CD4-positive, alpha-beta memory T cell (primary cell): Measurements from ENCODE around the gene SERPINA4. TPM values are rescaled to one million over a fixed set of nuclear protein-coding genes. Genes with fewer than 3 reads are reported as not detected.

Source experiments
- CTCF ChIA-PET: fragments of 350-600 bp; sonication (Branson Sonifier 250); formaldehyde crosslinking; loops from one replicate; lab custom pipeline; 2021; ENCODE audit warnings: inconsistent platforms; ENCODE audit not compliant: partially characterized antibody; lab: Charles Lee
- POLR2A ChIA-PET: fragments of 350-600 bp; sonication (Branson Sonifier 250); formaldehyde crosslinking; loops from one replicate; lab custom pipeline; 2021; ENCODE audit not compliant: partially characterized antibody; lab: Charles Lee
- DNase-seq, 5 donors: peaks; one replicate each; pipeline versions ENCODE4 v3.0.0 to v3.0.0-alpha.2; 2020 to 2022; ENCODE audit warnings: mixed read lengths in 1 of 5
- H3K27ac ChIP-seq: one replicate; pipeline ENCODE4 v1.7.0; 2013; ENCODE audit warnings: low read depth, low read length
- H3K27me3 ChIP-seq: 2 replicates; pipeline ENCODE4 v1.7.0; 2013; ENCODE audit warnings: mild to moderate bottlenecking, low read length, moderate library complexity; ENCODE audit not compliant: insufficient read depth
- H3K36me3 ChIP-seq: 2 replicates; pipeline ENCODE4 v1.7.0; 2013; ENCODE audit warnings: mild to moderate bottlenecking, low read length, moderate library complexity; ENCODE audit not compliant: insufficient read depth
- H3K4me1 ChIP-seq: 2 replicates; pipeline ENCODE4 v1.7.0; 2013; ENCODE audit warnings: mild to moderate bottlenecking, low read length, moderate library complexity; ENCODE audit not compliant: insufficient read depth
- H3K4me3 ChIP-seq, 2 donors: one replicate each; pipeline ENCODE4 v1.7.0; 2013; ENCODE audit warnings: low read length in 2 of 2, mild to moderate bottlenecking in 1 of 2
- H3K9me3 ChIP-seq, 2 donors: one replicate each; pipeline ENCODE4 v1.7.0; 2013; ENCODE audit warnings: low read length in 2 of 2, control low read depth in 1 of 2; ENCODE audit not compliant: control insufficient read depth in 1 of 2
- H3K27ac Mint-ChIP-seq, 7 donors: one replicate each; pipeline ENCODE4 v1.8.0; 2020 to 2021; ENCODE audit warnings: mixed read lengths in 7 of 7, mild to moderate bottlenecking in 6 of 7, inconsistent platforms in 3 of 7, moderate library complexity in 3 of 7
- H3K27me3 Mint-ChIP-seq, 2 donors: one replicate each; pipeline ENCODE4 v1.8.0; 2020 to 2021; ENCODE audit warnings: mixed read lengths in 2 of 2
- H3K36me3 Mint-ChIP-seq, 2 donors: one replicate each; pipeline ENCODE4 v1.8.0; 2020 to 2021; ENCODE audit warnings: mixed read lengths in 2 of 2, inconsistent platforms in 1 of 2, mild to moderate bottlenecking in 1 of 2
- H3K4me1 Mint-ChIP-seq, 4 donors: one replicate each; pipeline ENCODE4 v1.8.0; 2020 to 2021; ENCODE audit warnings: mixed read lengths in 4 of 4, mild to moderate bottlenecking in 1 of 4
- H3K4me3 Mint-ChIP-seq, 8 donors: one replicate each; pipeline ENCODE4 v1.8.0; 2020 to 2021; ENCODE audit warnings: mixed read lengths in 8 of 8, mild to moderate bottlenecking in 7 of 8, moderate library complexity in 6 of 8, inconsistent platforms in 3 of 8
- H3K9me3 Mint-ChIP-seq, 8 donors: one replicate each; pipeline ENCODE4 v1.8.0; 2020 to 2021; ENCODE audit warnings: mixed read lengths in 8 of 8, mild to moderate bottlenecking in 5 of 8, inconsistent platforms in 3 of 8, moderate library complexity in 1 of 8
- intact Hi-C: fragments of 100-400 bp; cut with micrococcal nuclease; formaldehyde crosslinking; loops from one replicate; pipeline ENCODE4 v1.15.1; 2023
- polyA plus RNA-seq, 2 donors: library from polyadenylated mRNA; unstranded; fragments of 300-500 nt; fragmentation: Illumina TruSeq; gene quantifications; one replicate each; pipeline ENCODE4 v1.2.3, GENCODE V29; 2021
- total RNA-seq, 2 experiments: library from RNA; stranded (reverse); gene quantifications; one replicate each; pipeline ENCODE4 v1.2.3, GENCODE V29; 2021

The SERPINA4 gene
- total and polyA plus RNA-seq, 4 experiments from 2014 or later = not detected

DNA sequence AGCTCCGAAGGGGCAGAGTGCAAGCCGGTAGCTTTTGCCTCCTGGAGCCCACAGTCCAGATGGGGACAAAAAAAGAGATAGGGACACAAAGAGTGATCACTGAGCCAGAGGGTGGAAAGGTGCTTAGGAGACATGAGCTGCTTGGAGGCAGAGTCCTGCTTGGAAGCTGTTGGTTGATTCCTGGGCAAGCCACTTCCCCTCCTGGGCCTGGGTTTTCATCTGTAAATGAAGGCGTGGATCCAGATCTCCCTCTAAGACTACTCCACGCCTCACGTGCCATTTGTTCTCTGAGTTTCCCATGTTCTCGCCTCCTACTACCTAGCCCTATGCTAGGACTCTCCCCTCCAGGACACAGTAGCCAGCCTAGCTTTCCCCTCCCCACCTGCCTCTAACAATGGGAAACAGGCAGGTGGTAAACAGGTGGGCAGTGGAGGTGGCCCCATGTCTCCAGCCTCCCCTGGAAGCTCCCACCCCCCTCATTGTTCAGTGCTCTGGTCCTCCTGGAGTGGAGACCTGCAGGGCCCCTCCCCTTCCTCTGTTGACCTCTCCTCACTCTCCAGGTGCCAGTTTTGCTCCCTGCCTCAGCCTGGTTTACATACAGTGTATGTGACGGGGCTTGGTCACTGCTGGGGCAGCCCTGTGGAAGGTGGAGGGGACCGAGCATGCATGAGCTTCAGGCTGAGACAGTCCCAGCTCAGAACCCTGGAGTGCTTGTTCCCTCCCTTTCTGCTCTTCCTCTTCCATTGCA, 54.8 kb downstream of the SERPINA4 start:
- Mint-ChIP-seq H3K36me3 (no peaks in the 10 kb centered on the region), H3K9me3 (peaks cover 6 to 31% (median 18%) of the 10 kb centered on the region in 8 donors), H3K27ac (no peak overlapping the region), H3K27me3 (peaks cover 2% of the 10 kb centered on the region in 2 donors), H3K4me3 (no peak overlapping the region), H3K4me1 (no peaks in the 10 kb centered on the region)
- Histone ChIP-seq H3K4me3 (no peak overlapping the region), H3K9me3 (peaks cover 0 to 6% of the 10 kb centered on the region in 2 donors), H3K27ac (no peak overlapping the region), H3K36me3 (no peaks in the 10 kb centered on the region), H3K4me1 (no peaks in the 10 kb centered on the region), H3K27me3 (no peaks in the 10 kb centered on the region)
- intact Hi-C loops = no loop called here
- CTCF ChIA-PET = no interaction called here
- no peak for DNase-seq
- POLR2A ChIA-PET = no interaction called here

DNA sequence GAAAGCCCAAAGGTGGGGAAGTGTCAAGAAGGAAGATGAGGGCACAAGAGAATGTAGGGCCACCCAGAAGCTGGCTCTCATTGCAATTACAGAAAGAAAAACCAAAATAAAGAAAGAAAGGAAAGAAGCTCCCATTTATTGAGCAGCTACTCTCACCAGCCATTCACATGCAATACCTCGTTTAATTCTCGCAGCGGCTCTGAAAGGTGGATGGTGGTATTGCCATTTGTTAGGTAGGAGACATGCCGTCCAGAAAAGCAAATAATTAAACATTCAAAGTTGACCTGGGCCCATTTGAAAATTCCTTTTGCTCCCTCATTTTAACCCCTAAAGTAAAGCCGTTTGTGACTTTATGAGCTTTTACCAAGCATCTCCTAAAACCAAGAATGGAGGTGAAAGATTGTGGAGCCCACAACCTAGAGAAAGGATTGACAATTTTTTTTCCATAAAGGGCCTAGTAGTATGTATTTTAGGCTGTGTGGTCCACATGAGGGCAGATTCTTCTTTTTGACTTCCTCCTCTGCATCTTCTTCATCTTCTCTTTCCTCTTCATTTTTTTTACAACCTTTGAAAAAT, 56.2 kb downstream of the SERPINA4 start:
- no peaks in the 10 kb centered on the region for H3K4me1 Mint-ChIP-seq
- no peaks in the 10 kb centered on the region for H3K27me3 ChIP-seq
- no peak overlapping the region for H3K27ac ChIP-seq
- peaks cover 6 to 31% (median 18%) of the 10 kb centered on the region in 8 donors for H3K9me3 Mint-ChIP-seq
- H3K36me3 ChIP-seq = no peaks in the 10 kb centered on the region
- no peak overlapping the region for H3K4me3 ChIP-seq
- no peak overlapping the region for H3K27ac Mint-ChIP-seq
- no peaks in the 10 kb centered on the region for H3K4me1 ChIP-seq
- ChIA-PET CTCF (no interaction called here), POLR2A (no interaction called here)
- no peaks in the 10 kb centered on the region for H3K36me3 Mint-ChIP-seq
- no peak overlapping the region for H3K4me3 Mint-ChIP-seq
- DNase-seq = no peak
- intact Hi-C loops = no loop called here
- H3K9me3 ChIP-seq = peaks cover 0 to 6% of the 10 kb centered on the region in 2 donors
- H3K27me3 Mint-ChIP-seq = peaks cover 2 to 5% of the 10 kb centered on the region in 2 donors

DNA sequence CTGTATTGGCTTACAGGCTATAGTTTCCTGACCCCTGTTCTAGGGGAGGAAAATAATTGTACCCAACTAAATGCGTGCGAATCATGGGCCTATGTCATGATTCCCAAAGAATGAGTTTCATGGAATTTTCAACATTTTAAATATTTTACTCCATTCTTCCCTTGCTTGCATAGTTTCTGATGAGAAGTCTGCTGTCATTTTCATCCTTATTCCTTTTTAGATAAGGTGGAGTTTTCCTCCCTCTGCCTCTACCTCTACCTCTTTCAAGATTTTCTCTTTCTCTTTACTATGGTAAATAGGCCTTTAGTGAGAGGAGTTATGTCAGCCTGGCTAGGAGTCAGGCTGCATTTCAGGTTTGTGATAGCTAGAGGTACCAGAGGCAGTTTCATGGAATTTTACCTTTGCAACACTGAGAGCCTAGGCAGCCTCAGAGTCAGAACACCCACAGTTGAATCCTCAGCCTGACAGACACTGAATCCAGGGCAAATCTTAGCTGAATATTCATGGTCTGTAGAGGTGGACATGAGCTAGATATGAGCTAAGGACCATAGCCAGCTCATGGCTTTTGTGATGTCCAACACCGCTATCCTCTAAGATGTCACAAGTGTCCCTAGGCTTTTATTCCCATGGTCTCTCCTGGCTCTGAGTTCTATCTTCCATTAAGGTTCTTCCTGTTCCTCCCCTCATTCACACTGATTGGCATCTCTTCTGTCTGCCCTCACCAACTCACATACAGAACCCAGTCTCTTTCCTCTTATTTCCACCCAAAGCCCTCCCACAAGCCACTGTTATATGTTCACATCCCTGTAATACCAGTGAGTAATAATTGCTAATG, 57.0 kb downstream of the SERPINA4 start:
- Mint-ChIP-seq H3K27ac (no peak overlapping the region), H3K36me3 (no peaks in the 10 kb centered on the region), H3K27me3 (peaks cover 0 to 7% of the 10 kb centered on the region in 2 donors), H3K4me1 (no peaks in the 10 kb centered on the region), H3K9me3 (peaks cover 6 to 31% (median 18%) of the 10 kb centered on the region in 8 donors), H3K4me3 (no peak overlapping the region)
- POLR2A ChIA-PET = no interaction called here
- Histone ChIP-seq H3K27ac (no peak overlapping the region), H3K4me3 (no peak overlapping the region), H3K9me3 (peaks cover 0 to 6% of the 10 kb centered on the region in 2 donors), H3K36me3 (no peaks in the 10 kb centered on the region), H3K27me3 (no peaks in the 10 kb centered on the region), H3K4me1 (no peaks in the 10 kb centered on the region)
- intact Hi-C loops = no loop called here
- DNase-seq = no peak
- CTCF ChIA-PET = no interaction called here

DNA sequence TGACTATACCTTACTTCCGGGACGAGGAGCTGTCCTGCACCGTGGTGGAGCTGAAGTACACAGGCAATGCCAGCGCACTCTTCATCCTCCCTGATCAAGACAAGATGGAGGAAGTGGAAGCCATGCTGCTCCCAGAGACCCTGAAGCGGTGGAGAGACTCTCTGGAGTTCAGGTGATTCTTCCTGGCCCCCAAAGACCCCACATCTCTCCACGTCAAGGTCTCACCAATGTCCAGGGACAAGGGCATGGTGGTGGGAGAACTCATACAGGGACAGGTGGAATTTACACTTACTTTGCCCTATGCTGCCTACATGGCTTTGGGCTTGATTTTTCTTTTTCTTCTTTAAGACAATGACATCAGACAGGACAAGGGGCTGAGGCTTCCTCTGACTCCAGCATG, 58.1 kb downstream of the SERPINA4 start:
- H3K9me3 Mint-ChIP-seq = peaks cover 6 to 31% (median 18%) of the 10 kb centered on the region in 8 donors
- Histone ChIP-seq H3K9me3 (peaks cover 0 to 6% of the 10 kb centered on the region in 2 donors), H3K4me1 (no peaks in the 10 kb centered on the region), H3K4me3 (no peak overlapping the region), H3K36me3 (no peaks in the 10 kb centered on the region), H3K27me3 (no peaks in the 10 kb centered on the region), H3K27ac (no peak overlapping the region)
- no peaks in the 10 kb centered on the region for H3K4me1 Mint-ChIP-seq
- DNase-seq = no peak
- intact Hi-C loops = no loop called here
- CTCF ChIA-PET = no interaction called here
- no peaks in the 10 kb centered on the region for H3K36me3 Mint-ChIP-seq
- POLR2A ChIA-PET = no interaction called here
- peaks cover 0 to 10% of the 10 kb centered on the region in 2 donors for H3K27me3 Mint-ChIP-seq
- H3K4me3 Mint-ChIP-seq = no peak overlapping the region
- no peak overlapping the region for H3K27ac Mint-ChIP-seq

Other genes with a start within 250 kb of the SERPINA4 start
- gene SERPINA6, start 238.1 kb upstream of the SERPINA4 start, total RNA-seq = not detected
- gene SERPINA6, start 238.1 kb upstream of the SERPINA4 start, polyA plus RNA-seq = not detected
- not detected for gene SERPINA2, start 194.7 kb upstream of the SERPINA4 start, total RNA-seq
- gene SERPINA2, start 194.7 kb upstream of the SERPINA4 start, polyA plus RNA-seq = not detected
- under 1 TPM; 0.44 to 0.58 TPM for gene SERPINA1, start 172.8 kb upstream of the SERPINA4 start, total RNA-seq
- not detected for gene SERPINA1, start 172.8 kb upstream of the SERPINA4 start, polyA plus RNA-seq
- not detected for gene SERPINA11, start 108.6 kb upstream of the SERPINA4 start, total RNA-seq
- not detected for gene SERPINA11, start 108.6 kb upstream of the SERPINA4 start, polyA plus RNA-seq
- not detected for gene SERPINA9, start 85.2 kb upstream of the SERPINA4 start, total RNA-seq
- not detected for gene SERPINA9, start 85.2 kb upstream of the SERPINA4 start, polyA plus RNA-seq
- not detected for gene SERPINA12, start 52.0 kb upstream of the SERPINA4 start, total RNA-seq
- not detected for gene SERPINA12, start 52.0 kb upstream of the SERPINA4 start, polyA plus RNA-seq
- gene SERPINA5, start 20.0 kb downstream of the SERPINA4 start, total RNA-seq = not detected
- gene SERPINA5, start 20.0 kb downstream of the SERPINA4 start, polyA plus RNA-seq = not detected
- not detected for gene SERPINA3, start 50.9 kb downstream of the SERPINA4 start, total RNA-seq
- not detected for gene SERPINA3, start 50.9 kb downstream of the SERPINA4 start, polyA plus RNA-seq
- under 1 TPM in 1 of 2 experiments, not detected in 1; 0.35 TPM for gene GSC, start 208.7 kb downstream of the SERPINA4 start, total RNA-seq
- gene GSC, start 208.7 kb downstream of the SERPINA4 start, polyA plus RNA-seq = not detected